Upper lobe of left lung (tissue), 6 donors: Measurements from ENCODE around the gene SORBS1. TPM values are rescaled to one million over a fixed set of nuclear protein-coding genes. Genes with fewer than 3 reads are reported as not detected.
A peak's percentile ranks its signal among the peaks of the same experiment; 100 is the strongest.

Experiments
- ATAC-seq, 2 donors: fragments of 200-7000 bp; cut with Tn5 transposase; one replicate each; pipeline ENCODE4 v1.9.1; 2022; ENCODE audit warnings: mild to moderate bottlenecking in 2 of 2, moderate library complexity in 2 of 2; ENCODE audit not compliant: low FRiP score in 2 of 2
- DNase-seq, 2 donors: peaks; one replicate each; pipeline ENCODE4 v3.0.0-alpha.2; 2019 to 2020
- H3K27ac ChIP-seq, 4 donors: fragments of 200-600 bp; sonication (generic); one replicate each; pipeline ENCODE4 v1.5.1; 2016 to 2019
- H3K27me3 ChIP-seq, 4 donors: fragments of 200-600 bp; sonication (generic); one replicate each; pipeline ENCODE4 v1.5.1; 2017 to 2019
- H3K36me3 ChIP-seq, 4 donors: fragments of 200-600 bp; sonication (generic); one replicate each; pipeline ENCODE4 v1.5.1; 2016 to 2019
- H3K4me1 ChIP-seq, 4 donors: fragments of 200-600 bp; sonication (generic); one replicate each; pipeline ENCODE4 v1.5.1; 2018 to 2019
- H3K4me3 ChIP-seq, 4 donors: fragments of 200-600 bp; sonication (generic); one replicate each; pipeline ENCODE4 v1.5.1; 2017 to 2019; ENCODE audit warnings: mild to moderate bottlenecking in 2 of 4, moderate library complexity in 1 of 4
- H3K9me3 ChIP-seq, 4 donors: fragments of 200-600 bp; sonication (generic); one replicate each; pipeline ENCODE4 v1.5.1; 2018 to 2019
- CTCF ChIP-seq, 6 experiments: fragments of 450-650 bp in 4 of 6; fragments of 200-600 bp in 2 of 6; sonication (generic) in 2 of 6; IDR thresholded peaks; one replicate each; pipeline ENCODE4 v1.5.1; 2016 to 2019; ENCODE audit warnings: antibody characterized with exemption in 6 of 6
- EP300 ChIP-seq, 4 donors: sonication (generic); formaldehyde crosslinking; IDR thresholded peaks; one replicate each; pipeline ENCODE4 v1.5.1; 2017; ENCODE audit warnings: antibody characterized with exemption in 4 of 4, control low read depth in 2 of 4
- POLR2A ChIP-seq, 4 donors: fragments of 450-650 bp; IDR thresholded peaks; one replicate each; pipeline ENCODE4 v1.5.1; 2016 to 2017; ENCODE audit warnings: antibody characterized with exemption in 4 of 4, mild to moderate bottlenecking in 2 of 4
- POLR2AphosphoS5 ChIP-seq, 2 donors: sonication (generic); formaldehyde crosslinking; IDR thresholded peaks; one replicate each; pipeline ENCODE4 v1.5.1; 2017; ENCODE audit warnings: antibody characterized with exemption in 2 of 2
- WGBS, 2 donors: methylation state at CpG; one replicate each; pipeline ENCODE4 v1.1.5; 2017 to 2018; 5-methylcytosine and 5-hydroxymethylcytosine counted together
- total RNA-seq, 6 donors: library from RNA; depleted of rRNA in 4 of 6; stranded (reverse); fragments of >200 nt in 4 of 6; gene quantifications; one replicate each; pipeline versions ENCODE4 v1.1.0 to v1.2.1, GENCODE V29; 2016 to 2021
- donor health status: DM: no; HTN: no; CAD: no; lungs with moderate emphysema.
- donor health status: DM: no; HTN: yes; CAD: no; lungs with severe emphysema.

SORBS1 gene
- total RNA-seq, 6 donors from 2014 or later = 45.8 to 116 (median 71.7) TPM

- no peak for TF ChIP-seq EP300 (IDR thresholded peaks at IDR 0.05)
- TF ChIP-seq CTCF (IDR thresholded peaks at IDR 0.05) = no peak
- TF ChIP-seq POLR2A (IDR thresholded peaks at IDR 0.05) = no peak
- TF ChIP-seq POLR2AphosphoS5 (IDR thresholded peaks at IDR 0.05) = peak in 1 of 2 donors; percentile 19
- DNase-seq (no peak), ATAC-seq (peak in 1 of 2 donors; percentile 53)
- H3K27me3 ChIP-seq = no peaks in the 10 kb centered on the region
- peaks cover 11 to 35% (median 18%) of the 10 kb centered on the region in 4 donors for H3K4me1 ChIP-seq
- H3K4me3 ChIP-seq = no peak overlapping the region
- H3K9me3 ChIP-seq = no peaks in the 10 kb centered on the region
- WGBS, 2 donors = 73 to 79% methylated on average over 8 to 9 of the region's 9 CpGs
- H3K36me3 ChIP-seq = no peaks in the 10 kb centered on the region
- H3K27ac ChIP-seq = no peak overlapping the region
Measured at GRCh38 chr10:95459446-95460045, 101.6 kb downstream of the SORBS1 start.

GRCh38 chr10:95458871-95459270, 102.3 kb downstream of the SORBS1 start:
- Histone ChIP-seq H3K4me1 (peaks cover 10 to 34% (median 18%) of the 10 kb centered on the region in 4 donors), H3K27me3 (no peaks in the 10 kb centered on the region), H3K27ac (no peak overlapping the region), H3K4me3 (no peak overlapping the region), H3K9me3 (no peaks in the 10 kb centered on the region), H3K36me3 (no peaks in the 10 kb centered on the region)
- TF ChIP-seq POLR2A (IDR thresholded peaks at IDR 0.05) (no peak), EP300 (IDR thresholded peaks at IDR 0.05) (no peak), CTCF (IDR thresholded peaks at IDR 0.05) (no peak), POLR2AphosphoS5 (IDR thresholded peaks at IDR 0.05) (no peak)
- 46% methylated on average over 1 of the region's 1 CpG for WGBS, 2 donors
- DNase-seq (no peak), ATAC-seq (no peak)

- TF ChIP-seq POLR2AphosphoS5 (IDR thresholded peaks at IDR 0.05) (no peak), CTCF (IDR thresholded peaks at IDR 0.05) (no peak), POLR2A (IDR thresholded peaks at IDR 0.05) (no peak), EP300 (IDR thresholded peaks at IDR 0.05) (no peak)
- DNase-seq = no peak
- Histone ChIP-seq H3K9me3 (no peaks in the 10 kb centered on the region), H3K4me3 (no peak overlapping the region), H3K4me1 (peaks cover 5 to 25% (median 16%) of the 10 kb centered on the region in 4 donors), H3K27me3 (no peaks in the 10 kb centered on the region), H3K27ac (no peak overlapping the region), H3K36me3 (no peaks in the 10 kb centered on the region)
- 73 to 82% methylated on average over 2 of the region's 2 CpGs for WGBS, 2 donors
- no peak for ATAC-seq
Measured at GRCh38 chr10:95458014-95458413, 103.2 kb downstream of the SORBS1 start.

- H3K27ac ChIP-seq = peak overlapping the region in 1 of 4 donors; percentile 33
- WGBS, 2 donors = 65 to 66% methylated on average over 5 of the region's 5 CpGs
- ATAC-seq (peak in 1 of 2 donors; percentile 70), DNase-seq (no peak)
- no peaks in the 10 kb centered on the region for H3K9me3 ChIP-seq
- H3K4me1 ChIP-seq = peaks cover 2 to 19% (median 16%) of the 10 kb centered on the region in 4 donors
- H3K4me3 ChIP-seq = no peak overlapping the region
- TF ChIP-seq POLR2AphosphoS5 (IDR thresholded peaks at IDR 0.05) = no peak
- no peak for TF ChIP-seq CTCF (IDR thresholded peaks at IDR 0.05)
- TF ChIP-seq EP300 (IDR thresholded peaks at IDR 0.05) = no peak
- no peak for TF ChIP-seq POLR2A (IDR thresholded peaks at IDR 0.05)
- no peaks in the 10 kb centered on the region for H3K36me3 ChIP-seq
- no peaks in the 10 kb centered on the region for H3K27me3 ChIP-seq
Measured at GRCh38 chr10:95457319-95457886, 103.8 kb downstream of the SORBS1 start.

GRCh38 chr10:95456516-95456915, 104.7 kb downstream of the SORBS1 start:
- no peak for DNase-seq
- H3K27me3 ChIP-seq = no peaks in the 10 kb centered on the region
- H3K36me3 ChIP-seq = no peaks in the 10 kb centered on the region
- WGBS, 2 donors = 86 to 95% methylated on average over 2 of the region's 2 CpGs
- H3K27ac ChIP-seq = no peak overlapping the region
- TF ChIP-seq POLR2A (IDR thresholded peaks at IDR 0.05) = no peak
- no peak for TF ChIP-seq CTCF (IDR thresholded peaks at IDR 0.05)
- no peak for TF ChIP-seq EP300 (IDR thresholded peaks at IDR 0.05)
- TF ChIP-seq POLR2AphosphoS5 (IDR thresholded peaks at IDR 0.05) = no peak
- no peaks in the 10 kb centered on the region for H3K9me3 ChIP-seq
- no peak for ATAC-seq
- H3K4me3 ChIP-seq = no peak overlapping the region
- H3K4me1 ChIP-seq = peaks cover 0 to 18% (median 16%) of the 10 kb centered on the region in 4 donors
